Lung (tissue), 12 donors: Measurements from ENCODE around the gene GJD2. TPM values are rescaled to one million over a fixed set of nuclear protein-coding genes. Genes with fewer than 3 reads are reported as not detected.

Experiments used
- ATAC-seq: fragments of 200-7000 bp; cut with Tn5 transposase; one replicate; pipeline ENCODE4 v1.9.1; 2020; ENCODE audit warnings: moderate number of reproducible peaks; ENCODE audit not compliant: insufficient read depth, low FRiP score
- DNase-seq, 3 donors: peaks; one replicate each; pipeline ENCODE4 v3.0.0-alpha.2; 2013 to 2017
- H3K27ac ChIP-seq, 2 donors: one replicate each; pipeline ENCODE4 v1.5.1; 2013; ENCODE audit warnings: mild to moderate bottlenecking in 2 of 2, moderate library complexity in 2 of 2, control low read depth in 1 of 2, inconsistent platforms in 1 of 2, low read depth in 1 of 2, low read length in 1 of 2
- H3K27me3 ChIP-seq, 3 donors: one replicate each; pipeline ENCODE4 v1.5.1; 2013; ENCODE audit warnings: low read length in 2 of 3; ENCODE audit not compliant: control insufficient read depth in 3 of 3, insufficient read depth in 3 of 3
- H3K36me3 ChIP-seq, 4 donors: one replicate each; pipeline ENCODE4 v1.5.1; 2013; ENCODE audit warnings: low read length in 4 of 4, mild to moderate bottlenecking in 1 of 4, moderate library complexity in 1 of 4; ENCODE audit not compliant: control insufficient read depth in 4 of 4, insufficient read depth in 4 of 4
- H3K4me1 ChIP-seq, 5 donors: one replicate each; pipeline ENCODE4 v1.5.1; 2013; ENCODE audit warnings: low read length in 5 of 5, mild to moderate bottlenecking in 2 of 5, moderate library complexity in 1 of 5; ENCODE audit not compliant: control insufficient read depth in 5 of 5, insufficient read depth in 5 of 5
- H3K4me3 ChIP-seq: one replicate; pipeline ENCODE4 v1.5.1; 2013; ENCODE audit warnings: mild to moderate bottlenecking, control low read depth, moderate library complexity
- H3K9ac ChIP-seq, 2 donors: one replicate each; pipeline ENCODE4 v1.5.1; 2013; ENCODE audit warnings: low read length in 2 of 2, control low read depth in 1 of 2; ENCODE audit not compliant: insufficient read depth in 1 of 2
- H3K9me3 ChIP-seq, 4 donors: one replicate each; pipeline ENCODE4 v1.5.1; 2013; ENCODE audit warnings: low read length in 3 of 4, mild to moderate bottlenecking in 1 of 4, moderate library complexity in 1 of 4; ENCODE audit not compliant: control insufficient read depth in 4 of 4, insufficient read depth in 3 of 4
- WGBS, 2 donors: extraction: QIAGEN DNeasy Blood & Tissue Kit; methylation state at CpG; one replicate each; pipeline ENCODE4 v1.1.7; 2013; 5-methylcytosine and 5-hydroxymethylcytosine counted together
- polyA plus RNA-seq, 2 donors: library from polyadenylated mRNA; stranded (reverse); fragments of 200-250 nt; gene quantifications; one replicate each; pipeline ENCODE4 v1.2.1, GENCODE V29; 2013
- total RNA-seq, 2 donors: library from RNA; depleted of rRNA in 1 of 2; stranded (reverse); fragments of >200 nt in 1 of 2; gene quantifications; one replicate each; pipeline ENCODE4 v1.2.1, GENCODE V29; 2014 to 2021
- TF ChIP-seq, protein P1 (sequence below): IDR thresholded peaks from 2 replicates; pipeline ENCODE4 v1.5.1; 2012; ENCODE audit warnings: mild to moderate bottlenecking; ENCODE audit errors: control extremely low read depth, extremely low read depth
- donor health status: control.
- donor health status: control.
- donor health status: Bipolar disorder and iron deficiency.
- donor health status: healthy.
- donor health status: DM: yes; HTN: yes; CAD: no.

Gene GJD2
- total and polyA plus RNA-seq, 4 donors: 0.17 TPM; not detected in 3

- Histone ChIP-seq H3K9me3 (no peaks in the 10 kb centered on the region), H3K27ac (no peak overlapping the region), H3K36me3 (no peaks in the 10 kb centered on the region), H3K4me1 (no peaks in the 10 kb centered on the region), H3K9ac (no peak overlapping the region), H3K27me3 (no peaks in the 10 kb centered on the region), H3K4me3 (no peak overlapping the region)
- TF ChIP-seq, protein P1, sequence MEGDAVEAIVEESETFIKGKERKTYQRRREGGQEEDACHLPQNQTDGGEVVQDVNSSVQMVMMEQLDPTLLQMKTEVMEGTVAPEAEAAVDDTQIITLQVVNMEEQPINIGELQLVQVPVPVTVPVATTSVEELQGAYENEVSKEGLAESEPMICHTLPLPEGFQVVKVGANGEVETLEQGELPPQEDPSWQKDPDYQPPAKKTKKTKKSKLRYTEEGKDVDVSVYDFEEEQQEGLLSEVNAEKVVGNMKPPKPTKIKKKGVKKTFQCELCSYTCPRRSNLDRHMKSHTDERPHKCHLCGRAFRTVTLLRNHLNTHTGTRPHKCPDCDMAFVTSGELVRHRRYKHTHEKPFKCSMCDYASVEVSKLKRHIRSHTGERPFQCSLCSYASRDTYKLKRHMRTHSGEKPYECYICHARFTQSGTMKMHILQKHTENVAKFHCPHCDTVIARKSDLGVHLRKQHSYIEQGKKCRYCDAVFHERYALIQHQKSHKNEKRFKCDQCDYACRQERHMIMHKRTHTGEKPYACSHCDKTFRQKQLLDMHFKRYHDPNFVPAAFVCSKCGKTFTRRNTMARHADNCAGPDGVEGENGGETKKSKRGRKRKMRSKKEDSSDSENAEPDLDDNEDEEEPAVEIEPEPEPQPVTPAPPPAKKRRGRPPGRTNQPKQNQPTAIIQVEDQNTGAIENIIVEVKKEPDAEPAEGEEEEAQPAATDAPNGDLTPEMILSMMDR: no peak
- ATAC-seq (no peak), DNase-seq (no peak)
- WGBS, 2 donors: 68 to 89% methylated on average over 7 of the region's 7 CpGs
Observed at GRCh38 chr15:34709866-34710265, 44.9 kb downstream of the GJD2 start.

DNA sequence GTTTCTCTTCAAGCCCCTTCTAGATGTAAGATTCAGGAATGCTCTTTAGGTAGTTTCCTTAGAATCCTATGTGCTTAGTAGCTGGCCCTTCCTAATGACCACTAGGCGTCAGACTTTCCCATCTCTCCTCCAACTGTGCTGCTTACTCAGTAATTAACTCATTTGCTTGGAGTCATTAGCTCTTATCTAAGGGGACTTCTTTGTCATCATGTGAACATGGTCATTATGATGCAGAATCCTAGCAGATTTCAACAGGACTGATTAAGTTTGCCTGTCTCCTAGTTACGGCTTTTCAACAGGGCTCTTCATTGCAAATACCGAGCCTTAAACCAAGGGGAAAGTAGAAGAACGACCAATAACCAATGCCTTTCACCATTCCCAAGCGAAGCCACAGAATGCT lies 46.4 kb downstream of the GJD2 start:
- Histone ChIP-seq H3K9me3 (no peaks in the 10 kb centered on the region), H3K4me3 (no peak overlapping the region), H3K27ac (no peak overlapping the region), H3K4me1 (no peaks in the 10 kb centered on the region), H3K36me3 (no peaks in the 10 kb centered on the region), H3K9ac (no peak overlapping the region), H3K27me3 (no peaks in the 10 kb centered on the region)
- DNase-seq (peak in 2 of 3 donors; percentile 75 to 76), ATAC-seq (peak; percentile 56)
- 57 to 60% methylated on average over 5 of the region's 5 CpGs for WGBS, 2 donors
- TF ChIP-seq, protein P1: peak; percentile 12

- DNase-seq (peak; percentile 36 to 43 (median 41)), ATAC-seq (no peak)
- H3K36me3 ChIP-seq: no peaks in the 10 kb centered on the region
- H3K4me1 ChIP-seq: peaks cover 0 to 7% (median 0%) of the 10 kb centered on the region in 5 donors
- no peak overlapping the region for H3K4me3 ChIP-seq
- TF ChIP-seq, protein P1: no peak
- no peak overlapping the region for H3K27ac ChIP-seq
- no peaks in the 10 kb centered on the region for H3K9me3 ChIP-seq
- no peaks in the 10 kb centered on the region for H3K27me3 ChIP-seq
- no peak overlapping the region for H3K9ac ChIP-seq
- WGBS, 2 donors: 44 to 69% methylated on average over 2 of the region's 2 CpGs
Observed at GRCh38 chr15:34701536-34701935, 53.3 kb downstream of the GJD2 start.

Other genes starting within 250 kb of the GJD2 start
- 10 to 100 TPM; 64.1 to 69.9 TPM for gene GOLGA8B, start 171.3 kb downstream of the GJD2 start, total RNA-seq
- 10 to 100 TPM in 1 of 2 donors, 1 to 10 TPM in 1; 5.9 to 92.3 TPM for gene GOLGA8B, start 171.3 kb downstream of the GJD2 start, polyA plus RNA-seq
- 10 to 100 TPM in 1 of 2 donors, 1 to 10 TPM in 1; 3.4 to 13.0 TPM for gene ACTC1, start 40.6 kb upstream of the GJD2 start, total RNA-seq
- under 1 TPM; 0.13 to 0.26 TPM for gene ACTC1, start 40.6 kb upstream of the GJD2 start, polyA plus RNA-seq
- gene AQR, start 214.7 kb upstream of the GJD2 start, total RNA-seq: 10 to 100 TPM; 24.7 to 41.3 TPM
- 10 to 100 TPM in 1 of 2 donors, 1 to 10 TPM in 1; 9.2 to 14.5 TPM for gene AQR, start 214.7 kb upstream of the GJD2 start, polyA plus RNA-seq
- 10 to 100 TPM; 27.8 to 38.3 TPM for gene ZNF770, start 233.3 kb upstream of the GJD2 start, total RNA-seq
- gene ZNF770, start 233.3 kb upstream of the GJD2 start, polyA plus RNA-seq: 10 to 100 TPM in 1 of 2 donors, 1 to 10 TPM in 1; 8.2 to 10.2 TPM